Measurements from ENCODE around the gene NDUFV1. TPM values are rescaled to one million over a fixed set of nuclear protein-coding genes. Genes with fewer than 3 reads are reported as not detected.
"Not testable (repeated sequence)": the region's sequence is repeated elsewhere in the genome, so short reads cannot be mapped to it uniquely, and the experiment has no call there.

Gene NDUFV1
- total RNA-seq, 4 donors from 2014 or later = 154 to 249 (median 180) TPM

DNA sequence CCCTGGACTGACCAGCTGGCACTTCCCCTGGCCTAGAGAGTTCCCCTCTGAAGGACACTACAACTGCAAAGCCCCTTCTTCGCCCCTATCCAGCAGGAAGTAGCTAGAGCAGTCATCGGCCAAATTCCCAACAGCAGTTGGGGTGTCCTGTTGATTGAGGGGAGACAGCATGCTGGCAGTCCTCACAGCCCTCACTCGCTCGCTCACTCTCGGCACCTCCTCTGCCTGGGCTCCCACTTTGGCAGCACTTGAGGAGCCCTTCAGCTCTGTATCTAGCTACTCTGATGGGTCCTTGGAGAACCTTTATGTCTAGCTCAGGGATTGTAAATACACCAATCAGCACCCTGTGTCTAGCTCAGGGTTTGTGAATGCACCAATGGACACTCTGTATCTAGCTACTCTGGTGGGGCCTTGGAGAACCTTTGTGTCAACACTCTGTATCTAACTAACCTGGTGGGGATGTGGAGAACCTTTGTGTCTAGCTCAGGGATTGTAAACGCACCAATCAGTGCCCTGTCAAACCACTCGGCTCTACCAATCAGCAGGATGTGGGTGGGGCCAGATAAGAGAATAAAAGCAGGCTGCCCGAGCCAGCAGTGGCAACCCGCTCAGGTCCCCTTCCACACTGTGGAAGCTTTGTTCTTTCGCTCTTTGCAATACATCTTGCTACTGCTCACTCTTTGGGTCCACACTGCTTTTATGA is 19.5 kb downstream of the NDUFV1 start:
- not testable (repeated sequence) for H3K27me3 ChIP-seq, H3K36me3 ChIP-seq, H3K27ac ChIP-seq, ATAC-seq, H3K9me3 ChIP-seq, H3K4me3 ChIP-seq
- H3K4me1 ChIP-seq = peaks cover 0 to 22% (median 5%) of the 10 kb centered on the region in 3 donors
- WGBS, 2 donors (ENCODE audit: low coverage in 1 of 2) = 66 to 91% methylated on average over 5 to 6 of the region's 10 CpGs

DNA sequence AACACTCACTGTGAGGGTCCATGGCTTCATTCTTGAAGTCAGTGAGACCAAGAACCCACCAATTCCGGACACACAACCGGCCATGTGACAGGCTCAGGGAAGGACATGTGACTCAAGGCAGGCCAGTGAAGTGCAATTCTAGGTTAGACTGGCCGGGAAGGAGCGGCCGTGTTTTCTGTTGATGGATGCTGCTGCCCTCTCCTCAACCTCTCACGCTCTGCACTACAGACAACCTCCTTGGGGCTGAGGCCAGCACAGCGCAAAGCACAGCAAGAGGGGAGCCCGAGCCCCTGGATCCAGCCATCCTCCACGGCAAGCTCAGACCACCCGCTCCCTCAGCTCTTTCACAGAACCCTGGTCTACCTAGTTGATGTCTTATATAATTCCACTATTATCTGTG is 20.2 kb downstream of the NDUFV1 start:
- ATAC-seq = no peak
- 76 to 92% methylated on average over 5 to 8 of the region's 10 CpGs for WGBS, 2 donors (ENCODE audit: low coverage in 1 of 2)
- no peak for TF ChIP-seq CTCF (IDR thresholded peaks at IDR 0.05)
- TF ChIP-seq POLR2A (IDR thresholded peaks at IDR 0.05) = no peak
- TF ChIP-seq POLR2AphosphoS5 (IDR thresholded peaks at IDR 0.05) = no peak
- TF ChIP-seq EP300 (IDR thresholded peaks at IDR 0.05) = no peak
- H3K9me3 ChIP-seq = no peaks in the 10 kb centered on the region
- peaks cover 0 to 24% (median 5%) of the 10 kb centered on the region in 3 donors for H3K4me1 ChIP-seq
- no peak overlapping the region for H3K27ac ChIP-seq
- H3K36me3 ChIP-seq = peaks cover 0 to 4% of the 10 kb centered on the region in 2 donors
- no peak overlapping the region for H3K4me3 ChIP-seq
- no peaks in the 10 kb centered on the region for H3K27me3 ChIP-seq

DNA sequence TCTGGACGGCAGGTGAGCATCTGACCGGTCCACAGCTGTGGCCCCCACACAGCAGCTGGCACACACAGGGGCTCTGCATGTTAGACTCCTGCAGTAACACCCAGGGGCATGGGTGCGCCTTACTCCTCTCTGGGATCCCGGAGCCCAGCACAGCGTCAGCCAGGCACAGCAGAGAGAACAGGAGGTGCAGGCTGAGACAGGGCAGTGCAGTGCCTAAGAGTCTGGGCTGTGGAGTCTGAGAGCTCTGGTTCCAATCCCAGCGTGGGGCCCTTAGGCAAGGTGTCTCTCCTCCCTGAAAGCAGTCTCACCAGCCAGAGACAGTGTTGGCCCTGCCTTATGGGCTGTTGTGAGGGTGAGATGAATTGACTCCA is 20.7 kb downstream of the NDUFV1 start:
- Histone ChIP-seq H3K27ac (no peak overlapping the region), H3K27me3 (no peaks in the 10 kb centered on the region), H3K4me1 (peaks cover 0 to 24% (median 5%) of the 10 kb centered on the region in 3 donors), H3K36me3 (peaks cover 0 to 4% of the 10 kb centered on the region in 2 donors), H3K9me3 (no peaks in the 10 kb centered on the region), H3K4me3 (no peak overlapping the region)
- TF ChIP-seq POLR2AphosphoS5 (IDR thresholded peaks at IDR 0.05) = no peak
- no peak for TF ChIP-seq EP300 (IDR thresholded peaks at IDR 0.05)
- TF ChIP-seq CTCF (IDR thresholded peaks at IDR 0.05) = no peak
- TF ChIP-seq POLR2A (IDR thresholded peaks at IDR 0.05) = no peak
- ATAC-seq = no peak
- WGBS, 2 donors (ENCODE audit: low coverage in 1 of 2) = 90% methylated on average over 2 of the region's 6 CpGs; no CpG with 5 or more reads in 1 of the 2 donors

DNA sequence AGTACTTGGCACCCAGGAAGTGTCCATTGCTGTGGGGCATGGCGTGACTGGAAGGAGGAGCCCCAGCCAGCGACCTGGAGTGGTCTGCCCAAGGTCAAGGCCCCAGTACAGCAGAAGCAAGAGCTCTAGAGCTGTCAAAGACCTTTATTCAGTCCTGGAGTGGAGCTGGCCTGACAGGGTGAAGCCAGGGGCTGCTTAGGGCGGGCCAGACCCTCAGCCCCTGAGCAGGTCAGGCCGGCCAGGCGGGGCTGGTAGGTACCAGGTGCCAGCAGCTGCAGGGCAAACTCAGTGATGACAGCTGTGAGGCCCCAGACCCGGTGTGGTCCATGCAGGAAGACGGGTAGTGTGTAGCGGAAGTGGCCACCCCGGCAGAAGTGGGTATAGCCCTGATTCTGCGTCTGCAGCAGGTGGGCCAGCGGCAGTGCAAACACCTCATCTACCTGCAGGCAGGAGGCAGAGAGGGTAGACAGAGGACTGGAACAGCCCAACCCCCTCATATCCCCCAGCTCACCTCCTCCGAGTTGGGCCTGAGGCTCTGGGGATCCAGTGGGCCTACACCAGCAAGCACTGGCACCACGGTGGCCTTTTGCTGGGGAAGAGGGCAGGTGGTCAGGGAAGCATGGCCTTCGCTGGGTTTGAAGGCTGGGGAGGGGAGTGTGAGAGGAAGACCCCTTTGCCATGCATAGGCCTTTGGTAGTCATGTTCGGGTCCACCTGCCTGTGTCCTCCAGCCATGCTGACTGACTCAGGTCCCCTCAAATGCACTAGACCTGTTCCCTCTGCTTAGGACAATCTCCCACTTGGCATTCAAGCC is 21.3 kb downstream of the NDUFV1 start:
- WGBS, 2 donors (ENCODE audit: low coverage in 1 of 2) = 80 to 100% methylated on average over 2 of the region's 15 CpGs
- H3K27ac ChIP-seq = no peak overlapping the region
- no peak for TF ChIP-seq EP300 (IDR thresholded peaks at IDR 0.05)
- TF ChIP-seq POLR2AphosphoS5 (IDR thresholded peaks at IDR 0.05) = no peak
- TF ChIP-seq POLR2A (IDR thresholded peaks at IDR 0.05) = no peak

GRCh38 chr11:67628710-67629385 is 22.1 kb downstream of the NDUFV1 start:
- TF ChIP-seq POLR2AphosphoS5 (IDR thresholded peaks at IDR 0.05) (no peak), CTCF (IDR thresholded peaks at IDR 0.05) (no peak), POLR2A (IDR thresholded peaks at IDR 0.05) (no peak), EP300 (IDR thresholded peaks at IDR 0.05) (no peak)
- Histone ChIP-seq H3K4me3 (peak overlapping the region in 1 of 2 donors; percentile 79), H3K27ac (peak overlapping the region in 3 of 4 donors; percentile 96 to 98 (median 96)), H3K27me3 (no peaks in the 10 kb centered on the region), H3K36me3 (peaks cover 0 to 4% of the 10 kb centered on the region in 2 donors), H3K9me3 (no peaks in the 10 kb centered on the region), H3K4me1 (peaks cover 0 to 24% (median 5%) of the 10 kb centered on the region in 3 donors)
- ATAC-seq = no peak
- WGBS, 2 donors (ENCODE audit: low coverage in 1 of 2) = no CpG with 5 or more reads among the region's 25 CpGs

More for the DNA sequence above, 21.3 kb downstream of the NDUFV1 start:
- H3K4me3 ChIP-seq = no peak overlapping the region
- H3K36me3 ChIP-seq = peaks cover 0 to 4% of the 10 kb centered on the region in 2 donors
- no peaks in the 10 kb centered on the region for H3K27me3 ChIP-seq
- peaks cover 0 to 24% (median 5%) of the 10 kb centered on the region in 3 donors for H3K4me1 ChIP-seq
- H3K9me3 ChIP-seq = no peaks in the 10 kb centered on the region
- no peak for ATAC-seq

All from gastroesophageal sphincter (tissue), 4 donors.